Ascending aorta (tissue), 2 donors: Measurements from ENCODE around the gene RASGEF1B. TPM values are rescaled to one million over a fixed set of nuclear protein-coding genes. Genes with fewer than 3 reads are reported as not detected.

Experiments
- DNase-seq, 2 donors: peaks; one replicate each; pipeline ENCODE4 v3.0.0-alpha.2; 2019; ENCODE audit warnings: low spot score in 2 of 2
- H3K27ac ChIP-seq, 2 donors: fragments of 200-600 bp; sonication (generic); one replicate each; pipeline ENCODE4 v1.5.1; 2016 to 2017; ENCODE audit warnings: mild to moderate bottlenecking in 1 of 2
- H3K27me3 ChIP-seq: fragments of 200-600 bp; sonication (generic); one replicate; pipeline ENCODE4 v1.5.1; 2017
- H3K36me3 ChIP-seq, 2 donors: fragments of 200-600 bp; sonication (generic); one replicate each; pipeline ENCODE4 v1.5.1; 2016
- H3K4me1 ChIP-seq, 2 donors: fragments of 200-600 bp; sonication (generic); one replicate each; pipeline ENCODE4 v1.5.1; 2016 to 2017; ENCODE audit warnings: mild to moderate bottlenecking in 1 of 2
- H3K4me3 ChIP-seq, 2 donors: fragments of 200-600 bp; sonication (generic); one replicate each; pipeline ENCODE4 v1.5.1; 2016 to 2017; ENCODE audit warnings: mild to moderate bottlenecking in 1 of 2
- H3K9me3 ChIP-seq, 2 donors: fragments of 200-600 bp; sonication (generic); one replicate each; pipeline ENCODE4 v1.5.1; 2016
- intact Hi-C: fragments of 100-400 bp; cut with DNase I; formaldehyde crosslinking; loops from one replicate; pipeline ENCODE4 v1.15.1; 2023
- total RNA-seq: library from RNA; depleted of rRNA; stranded (reverse); fragments of >200 nt; gene quantifications from one replicate; pipeline ENCODE4 v1.1.0, GENCODE V29; 2016
- TF ChIP-seq, protein P1 (sequence below), 3 experiments: fragments of 200-600 bp in 2 of 3; fragments of 450-650 bp in 1 of 3; sonication (generic) in 2 of 3; IDR thresholded peaks; one replicate each; pipeline ENCODE4 v1.5.1; 2016 to 2019; ENCODE audit warnings: antibody characterized with exemption in 3 of 3, mild to moderate bottlenecking in 1 of 3, moderate library complexity in 1 of 3

RASGEF1B gene
- total RNA-seq, 1 donor from 2014 or later = 8.4 TPM

DNA sequence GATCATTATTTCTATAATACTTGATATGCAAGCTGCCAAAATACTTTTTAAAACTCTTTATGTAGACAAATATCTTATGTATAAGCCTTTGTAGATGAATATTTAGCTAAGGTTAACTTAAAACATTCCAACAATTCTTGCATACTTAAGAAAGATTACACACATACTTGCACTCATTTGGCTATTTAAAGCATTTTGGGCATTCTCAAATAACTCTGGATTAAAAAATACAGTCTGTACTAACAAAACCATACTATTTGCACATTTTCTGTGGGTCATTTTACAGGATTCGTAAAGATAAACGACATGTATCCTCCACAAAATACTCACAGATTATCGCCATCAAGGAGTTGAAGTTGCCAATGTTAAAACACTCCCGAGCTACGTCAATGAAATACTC lies 26.5 kb downstream of the RASGEF1B start:
- Histone ChIP-seq H3K4me3 (no peak overlapping the region), H3K9me3 (no peaks in the 10 kb centered on the region), H3K27ac (no peak overlapping the region), H3K36me3 (peaks cover 29 to 47% of the 10 kb centered on the region in 2 donors), H3K27me3 (no peaks in the 10 kb centered on the region), H3K4me1 (no peaks in the 10 kb centered on the region)
- DNase-seq = no peak
- TF ChIP-seq, protein P1, sequence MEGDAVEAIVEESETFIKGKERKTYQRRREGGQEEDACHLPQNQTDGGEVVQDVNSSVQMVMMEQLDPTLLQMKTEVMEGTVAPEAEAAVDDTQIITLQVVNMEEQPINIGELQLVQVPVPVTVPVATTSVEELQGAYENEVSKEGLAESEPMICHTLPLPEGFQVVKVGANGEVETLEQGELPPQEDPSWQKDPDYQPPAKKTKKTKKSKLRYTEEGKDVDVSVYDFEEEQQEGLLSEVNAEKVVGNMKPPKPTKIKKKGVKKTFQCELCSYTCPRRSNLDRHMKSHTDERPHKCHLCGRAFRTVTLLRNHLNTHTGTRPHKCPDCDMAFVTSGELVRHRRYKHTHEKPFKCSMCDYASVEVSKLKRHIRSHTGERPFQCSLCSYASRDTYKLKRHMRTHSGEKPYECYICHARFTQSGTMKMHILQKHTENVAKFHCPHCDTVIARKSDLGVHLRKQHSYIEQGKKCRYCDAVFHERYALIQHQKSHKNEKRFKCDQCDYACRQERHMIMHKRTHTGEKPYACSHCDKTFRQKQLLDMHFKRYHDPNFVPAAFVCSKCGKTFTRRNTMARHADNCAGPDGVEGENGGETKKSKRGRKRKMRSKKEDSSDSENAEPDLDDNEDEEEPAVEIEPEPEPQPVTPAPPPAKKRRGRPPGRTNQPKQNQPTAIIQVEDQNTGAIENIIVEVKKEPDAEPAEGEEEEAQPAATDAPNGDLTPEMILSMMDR (IDR thresholded peaks at IDR 0.05) = no peak
- intact Hi-C loops = no loop called here

DNA sequence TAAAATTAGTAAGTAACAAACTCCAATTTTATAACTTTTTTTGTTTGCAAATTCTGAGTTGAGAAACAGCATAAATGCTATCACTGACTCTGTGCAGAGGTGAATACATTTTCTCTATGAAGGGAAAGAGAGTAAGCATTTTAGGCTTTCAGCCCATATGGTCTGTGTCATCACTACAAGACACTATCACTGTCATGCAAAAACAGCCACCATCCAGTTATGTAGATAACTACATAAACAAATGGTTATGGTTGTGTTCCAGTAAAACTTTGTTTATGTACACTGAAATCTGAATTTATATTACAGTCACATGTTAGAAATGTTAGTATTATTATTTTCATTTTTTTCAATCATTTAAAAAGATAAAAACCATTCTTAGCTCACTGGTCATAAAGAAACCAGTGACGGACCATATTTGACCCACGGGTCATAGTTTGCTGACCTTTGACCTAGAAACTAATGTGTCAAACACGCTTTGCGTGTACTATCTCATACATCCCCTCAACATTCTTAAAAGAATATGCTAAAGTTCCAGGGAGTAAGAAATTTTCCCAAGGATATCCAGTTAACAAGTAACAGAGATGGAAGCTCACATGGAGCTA lies 29.1 kb downstream of the RASGEF1B start:
- Histone ChIP-seq H3K9me3 (no peaks in the 10 kb centered on the region), H3K4me1 (no peaks in the 10 kb centered on the region), H3K27ac (no peak overlapping the region), H3K4me3 (no peak overlapping the region), H3K27me3 (no peaks in the 10 kb centered on the region), H3K36me3 (peaks cover 38 to 51% of the 10 kb centered on the region in 2 donors)
- DNase-seq = no peak
- TF ChIP-seq, protein P1 (IDR thresholded peaks at IDR 0.05) = no peak
- intact Hi-C loops = no loop called here

DNA sequence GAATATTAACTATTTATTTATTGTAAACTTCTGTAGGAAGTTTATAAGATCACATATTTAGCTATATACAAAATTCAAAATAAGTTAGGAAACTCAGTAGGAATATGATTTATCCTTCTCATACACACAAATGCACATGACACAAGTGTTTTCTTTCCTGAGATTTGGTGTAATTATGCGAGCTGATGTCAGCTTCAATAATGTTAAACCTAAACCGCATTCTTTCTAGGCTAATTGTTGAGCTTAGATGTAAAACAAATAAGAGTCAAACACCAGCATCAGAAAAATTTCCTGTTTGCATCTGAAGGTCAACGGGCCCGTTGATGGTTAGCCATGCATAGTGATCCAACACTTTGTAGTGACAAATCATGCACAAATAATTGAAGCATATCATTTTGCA lies 30.8 kb downstream of the RASGEF1B start:
- Histone ChIP-seq H3K27ac (no peak overlapping the region), H3K4me1 (no peaks in the 10 kb centered on the region), H3K4me3 (no peak overlapping the region), H3K36me3 (peaks cover 34 to 45% of the 10 kb centered on the region in 2 donors), H3K9me3 (no peaks in the 10 kb centered on the region), H3K27me3 (no peaks in the 10 kb centered on the region)
- TF ChIP-seq, protein P1 (IDR thresholded peaks at IDR 0.05) = no peak
- intact Hi-C loops = no loop called here
- no peak for DNase-seq

DNA sequence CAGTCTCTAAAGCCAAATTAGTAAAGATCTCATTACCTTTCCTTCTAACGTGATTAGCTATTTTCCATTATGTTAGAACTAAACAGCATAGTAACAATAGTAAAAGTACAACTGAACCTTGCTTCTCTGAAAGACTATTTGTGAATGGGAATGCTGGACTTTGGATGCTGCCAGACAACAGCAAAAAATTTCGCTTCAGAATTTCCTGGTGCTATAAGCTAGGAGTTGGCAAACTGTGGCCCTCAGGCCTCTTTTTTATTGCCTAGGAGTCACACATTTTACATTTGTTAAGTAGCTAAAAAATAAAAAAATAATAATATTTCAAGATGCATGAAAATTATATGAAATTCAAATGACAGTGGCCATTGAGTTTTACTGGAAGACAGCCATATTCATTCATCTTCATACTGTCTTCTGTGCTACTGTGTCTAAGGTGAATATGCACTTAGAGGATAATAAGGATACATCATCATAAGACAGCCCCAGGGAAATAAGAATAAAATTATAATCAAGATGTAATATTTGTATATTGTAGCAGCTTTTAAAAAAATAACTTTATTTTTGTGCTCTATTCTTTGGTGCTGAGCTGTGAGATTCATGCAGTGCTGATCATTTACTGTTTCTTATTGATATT lies 34.6 kb downstream of the RASGEF1B start:
- no peak overlapping the region for H3K27ac ChIP-seq

DNA sequence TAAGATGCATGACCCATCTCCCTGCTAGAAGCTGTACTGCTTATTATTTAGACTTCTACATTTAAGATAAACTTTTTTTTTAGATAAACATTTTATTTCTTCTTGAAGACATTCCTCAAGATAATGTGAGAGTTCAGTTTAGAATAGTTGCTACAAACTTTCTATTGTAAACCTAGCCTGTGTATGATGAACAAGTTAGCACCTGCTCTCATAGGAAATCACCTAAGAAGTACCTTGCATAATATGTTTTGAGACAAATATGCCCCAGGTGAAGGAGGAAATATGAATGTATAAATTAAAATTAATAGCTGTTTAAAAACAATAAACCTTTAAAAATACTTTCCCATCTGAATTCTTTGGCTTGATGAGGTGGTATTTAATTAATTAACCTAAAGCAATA lies 35.6 kb downstream of the RASGEF1B start:
- peaks cover 21 to 47% of the 10 kb centered on the region in 2 donors for H3K36me3 ChIP-seq
- intact Hi-C loops = no loop called here
- TF ChIP-seq, protein P1 (IDR thresholded peaks at IDR 0.05) = no peak
- H3K4me3 ChIP-seq = no peak overlapping the region
- H3K27me3 ChIP-seq = no peaks in the 10 kb centered on the region
- no peaks in the 10 kb centered on the region for H3K9me3 ChIP-seq
- no peak overlapping the region for H3K27ac ChIP-seq
- no peak for DNase-seq
- H3K4me1 ChIP-seq = no peaks in the 10 kb centered on the region

More for the DNA sequence above, 34.6 kb downstream of the RASGEF1B start:
- no peak overlapping the region for H3K4me3 ChIP-seq
- no peaks in the 10 kb centered on the region for H3K9me3 ChIP-seq
- intact Hi-C loops = no loop called here
- H3K4me1 ChIP-seq = no peaks in the 10 kb centered on the region
- H3K27me3 ChIP-seq = no peaks in the 10 kb centered on the region
- TF ChIP-seq, protein P1 (IDR thresholded peaks at IDR 0.05) = no peak
- DNase-seq = no peak
- H3K36me3 ChIP-seq = peaks cover 26 to 45% of the 10 kb centered on the region in 2 donors
